Fibroblast of villous mesenchyme (primary cell): ENCODE measurements around the gene BAIAP2L1. TPM values are rescaled to one million over a fixed set of nuclear protein-coding genes. Genes with fewer than 3 reads are reported as not detected.

Source experiments
- DNase-seq: peaks from one replicate; pipeline ENCODE4 v3.0.0-alpha.2; 2010; ENCODE audit warnings: low read depth
- H3K4me3 ChIP-seq: 2 replicates; pipeline ENCODE4 v1.5.1; 2011; ENCODE audit warnings: low read depth, mild to moderate bottlenecking, low read length
- CTCF ChIP-seq: IDR thresholded peaks from 2 replicates; pipeline ENCODE4 v1.5.1; 2012; ENCODE audit warnings: low read depth, mild to moderate bottlenecking, low read length; ENCODE audit not compliant: insufficient read depth
- total RNA-seq: library from RNA; depleted of rRNA; stranded (reverse); fragments of >200 nt; gene quantifications from 2 replicates; pipeline ENCODE4 v1.2.3, GENCODE V29; 2012

The BAIAP2L1 gene
- total RNA-seq, 1 donor = 9.1 TPM

GRCh38 chr7:98249106-98249505 lies 151.8 kb downstream of the BAIAP2L1 start:
- H3K4me3 ChIP-seq = no peak overlapping the region
- TF ChIP-seq CTCF = no peak
- DNase-seq = no peak

GRCh38 chr7:98248156-98248555 lies 152.7 kb downstream of the BAIAP2L1 start:
- TF ChIP-seq CTCF = no peak
- no peak for DNase-seq
- H3K4me3 ChIP-seq = no peak overlapping the region

GRCh38 chr7:98244871-98245270 lies 156.0 kb downstream of the BAIAP2L1 start:
- TF ChIP-seq CTCF = no peak
- no peak for DNase-seq
- no peak overlapping the region for H3K4me3 ChIP-seq

- H3K4me3 ChIP-seq = no peak overlapping the region
- no peak for TF ChIP-seq CTCF
- no peak for DNase-seq
These were observed 158.0 kb downstream of the BAIAP2L1 start for GRCh38 chr7:98242934-98243333.

GRCh38 chr7:98242342-98242741 lies 158.5 kb downstream of the BAIAP2L1 start:
- TF ChIP-seq CTCF = no peak
- no peak for DNase-seq
- no peak overlapping the region for H3K4me3 ChIP-seq

GRCh38 chr7:98241674-98242241 lies 159.1 kb downstream of the BAIAP2L1 start:
- TF ChIP-seq CTCF = no peak
- DNase-seq = no peak
- no peak overlapping the region for H3K4me3 ChIP-seq

Other genes starting within 250 kb of the BAIAP2L1 start
- gene BHLHA15, start 189.7 kb downstream of the BAIAP2L1 start, total RNA-seq = 1.3 TPM in 1 of 2 replicates, not detected in the other
- 21.6 and 26.1 TPM in 2 replicates for gene TECPR1, start 148.9 kb downstream of the BAIAP2L1 start, total RNA-seq
- 59.6 and 68.6 TPM in 2 replicates for gene BRI3, start 119.4 kb downstream of the BAIAP2L1 start, total RNA-seq
- gene NPTX2, start 216.2 kb upstream of the BAIAP2L1 start, total RNA-seq = 0.43 TPM in 1 of 2 replicates, not detected in the other